Sigmoid colon (tissue), 7 donors: ENCODE measurements around the gene KERA. TPM values are rescaled to one million over a fixed set of nuclear protein-coding genes. Genes with fewer than 3 reads are reported as not detected.

ENCODE experiments used
- DNase-seq: peaks from one replicate; pipeline ENCODE4 v3.0.0-alpha.2; 2019
- H3K27ac ChIP-seq, 4 donors: fragments of 200-600 bp; sonication (generic); one replicate each; pipeline ENCODE4 v1.5.1; 2016 to 2019; ENCODE audit warnings: mild to moderate bottlenecking in 1 of 4
- H3K27me3 ChIP-seq, 3 donors: fragments of 200-600 bp; sonication (generic); one replicate each; pipeline ENCODE4 v1.5.1; 2019; ENCODE audit warnings: mild to moderate bottlenecking in 1 of 3
- H3K36me3 ChIP-seq, 4 donors: fragments of 200-600 bp; sonication (generic); one replicate each; pipeline ENCODE4 v1.5.1; 2016 to 2019
- H3K4me1 ChIP-seq, 4 donors: fragments of 200-600 bp; sonication (generic); one replicate each; pipeline ENCODE4 v1.5.1; 2017 to 2019
- H3K4me3 ChIP-seq, 4 donors: fragments of 200-600 bp; sonication (generic); one replicate each; pipeline ENCODE4 v1.5.1; 2017 to 2019; ENCODE audit warnings: mild to moderate bottlenecking in 2 of 4, moderate library complexity in 1 of 4
- H3K9me3 ChIP-seq, 4 donors: fragments of 200-600 bp in 3 of 4; sonication (generic) in 3 of 4; one replicate each; pipeline versions ENCODE4 v1.5.1 to v1.6.1; 2013 to 2019
- CTCF ChIP-seq, 4 experiments: fragments of 450-650 bp in 3 of 4; fragments of 200-600 bp in 1 of 4; IDR thresholded peaks; one replicate each; pipeline ENCODE4 v1.5.1; 2016 to 2019; ENCODE audit warnings: antibody characterized with exemption in 4 of 4, mild to moderate bottlenecking in 3 of 4, moderate library complexity in 2 of 4
- EP300 ChIP-seq, 4 donors: sonication (generic); formaldehyde crosslinking; IDR thresholded peaks; one replicate each; pipeline ENCODE4 v1.6.1; 2017; ENCODE audit warnings: antibody characterized with exemption in 4 of 4
- POLR2A ChIP-seq, 2 donors: fragments of 450-650 bp; IDR thresholded peaks; one replicate each; pipeline ENCODE4 v1.6.1; 2016; ENCODE audit warnings: antibody characterized with exemption in 2 of 2, mild to moderate bottlenecking in 2 of 2, moderate library complexity in 2 of 2
- POLR2AphosphoS5 ChIP-seq, 4 donors: sonication (generic); formaldehyde crosslinking; IDR thresholded peaks; one replicate each; pipeline ENCODE4 v1.6.1; 2017; ENCODE audit warnings: antibody characterized with exemption in 4 of 4
- WGBS, 2 donors: extraction: QIAGEN DNeasy Blood & Tissue Kit; methylation state at CpG; one replicate each; pipeline ENCODE4 v1.1.7; 2013; 5-methylcytosine and 5-hydroxymethylcytosine counted together
- intact Hi-C: fragments of 100-400 bp; cut with DNase I; formaldehyde crosslinking; loops from one replicate; pipeline ENCODE4 v1.15.1; 2023
- polyA plus RNA-seq, 3 donors: library from polyadenylated mRNA; stranded (reverse); fragments of 200-250 nt; gene quantifications; one replicate each; pipeline ENCODE4 v1.2.3, GENCODE V29; 2013
- total RNA-seq, 4 donors: library from RNA; depleted of rRNA; stranded (reverse); fragments of >200 nt; gene quantifications; one replicate each; pipeline ENCODE4 v1.1.0, GENCODE V29; 2016
- donor health status: healthy with polysubstance abuse.
- donor health status: Bipolar disorder and iron deficiency.
- donor health status: healthy.

The KERA gene
- not detected for total RNA-seq
- polyA plus RNA-seq, result not detected

GRCh38 chr12:91057368-91058165 lies at the start of gene KERA:
TSS of gene KERA (minus strand) at chr12:91058024. CDS start at chr12:91056281, 1,743 bp downstream.
- peaks cover 0 to 11% (median 6%) of the 10 kb centered on the region in 4 donors for H3K4me1 ChIP-seq
- H3K36me3 ChIP-seq, result no peaks in the 10 kb centered on the region
- intact Hi-C loops, result no loop called here
- H3K4me3 ChIP-seq, result no peak within 1 kb of the TSS
- no peak within 1 kb of the TSS for H3K27ac ChIP-seq
- H3K9me3 ChIP-seq, result no peaks in the 10 kb centered on the region
- TF ChIP-seq EP300 (IDR thresholded peaks at IDR 0.05) (no peak), CTCF (IDR thresholded peaks at IDR 0.05) (no peak), POLR2A (IDR thresholded peaks at IDR 0.05) (no peak), POLR2AphosphoS5 (IDR thresholded peaks at IDR 0.05) (no peak)
- no peaks in the 10 kb centered on the region for H3K27me3 ChIP-seq
- WGBS, 2 donors, result 49 to 62% methylated on average over 9 of the region's 9 CpGs
- DNase-seq, result no peak

GRCh38 chr12:91106283-91106682 lies 48.5 kb upstream of the KERA start:
- no peaks in the 10 kb centered on the region for H3K27me3 ChIP-seq
- no peak for DNase-seq
- peak overlapping the region in 1 of 4 donors; percentile 5 for H3K27ac ChIP-seq
- no peak for TF ChIP-seq CTCF (IDR thresholded peaks at IDR 0.05)
- TF ChIP-seq EP300 (IDR thresholded peaks at IDR 0.05), result no peak
- TF ChIP-seq POLR2A (IDR thresholded peaks at IDR 0.05), result no peak
- no peak for TF ChIP-seq POLR2AphosphoS5 (IDR thresholded peaks at IDR 0.05)
- H3K36me3 ChIP-seq, result no peaks in the 10 kb centered on the region
- no peak overlapping the region for H3K4me3 ChIP-seq
- H3K4me1 ChIP-seq, result peaks cover 0 to 8% (median 6%) of the 10 kb centered on the region in 4 donors
- intact Hi-C loops, result loop anchor here (5.0 kb wide), 1 partner anchor 124 kb away; no protein-coding TSS in a partner anchor
- no peaks in the 10 kb centered on the region for H3K9me3 ChIP-seq

GRCh38 chr12:91105807-91106206 lies 48.0 kb upstream of the KERA start:
- H3K4me1 ChIP-seq, result peaks cover 0 to 8% (median 4%) of the 10 kb centered on the region in 4 donors
- H3K9me3 ChIP-seq, result no peaks in the 10 kb centered on the region
- intact Hi-C loops, result loop anchor here (5.0 kb wide), 1 partner anchor 124 kb away; no protein-coding TSS in a partner anchor
- WGBS, 2 donors, result 73 to 82% methylated on average over 5 of the region's 5 CpGs
- H3K36me3 ChIP-seq, result no peaks in the 10 kb centered on the region
- no peaks in the 10 kb centered on the region for H3K27me3 ChIP-seq
- no peak overlapping the region for H3K4me3 ChIP-seq
- TF ChIP-seq CTCF (IDR thresholded peaks at IDR 0.05), result no peak
- no peak for TF ChIP-seq EP300 (IDR thresholded peaks at IDR 0.05)
- no peak for TF ChIP-seq POLR2AphosphoS5 (IDR thresholded peaks at IDR 0.05)
- TF ChIP-seq POLR2A (IDR thresholded peaks at IDR 0.05), result no peak
- DNase-seq, result no peak
- peak overlapping the region in 2 of 4 donors; percentile 5 to 34 for H3K27ac ChIP-seq

- no peaks in the 10 kb centered on the region for H3K36me3 ChIP-seq
- no peaks in the 10 kb centered on the region for H3K27me3 ChIP-seq
- no peak for TF ChIP-seq CTCF (IDR thresholded peaks at IDR 0.05)
- no peak overlapping the region for H3K4me3 ChIP-seq
- WGBS, 2 donors, result 78 to 82% methylated on average over 1 of the region's 1 CpG
- H3K27ac ChIP-seq, result peak overlapping the region in 2 of 4 donors; percentile 5 to 6
- DNase-seq, result no peak
- intact Hi-C loops, result loop anchor here (5.0 kb wide), 1 partner anchor 123 kb away; no protein-coding TSS in a partner anchor
- no peaks in the 10 kb centered on the region for H3K9me3 ChIP-seq
- H3K4me1 ChIP-seq, result peaks cover 0 to 8% (median 3%) of the 10 kb centered on the region in 4 donors
Measured at GRCh38 chr12:91104812-91105466, 47.1 kb upstream of the KERA start.
